GM10847 (cell line): ENCODE results near the gene SCAP.

ENCODE experiments used
- POLR2A ChIP-seq: IDR thresholded peaks from 2 replicates; pipeline ENCODE4 v1.6.1; 2011; ENCODE audit not compliant: insufficient read length; ENCODE audit errors: extremely low read depth

SCAP gene

DNA sequence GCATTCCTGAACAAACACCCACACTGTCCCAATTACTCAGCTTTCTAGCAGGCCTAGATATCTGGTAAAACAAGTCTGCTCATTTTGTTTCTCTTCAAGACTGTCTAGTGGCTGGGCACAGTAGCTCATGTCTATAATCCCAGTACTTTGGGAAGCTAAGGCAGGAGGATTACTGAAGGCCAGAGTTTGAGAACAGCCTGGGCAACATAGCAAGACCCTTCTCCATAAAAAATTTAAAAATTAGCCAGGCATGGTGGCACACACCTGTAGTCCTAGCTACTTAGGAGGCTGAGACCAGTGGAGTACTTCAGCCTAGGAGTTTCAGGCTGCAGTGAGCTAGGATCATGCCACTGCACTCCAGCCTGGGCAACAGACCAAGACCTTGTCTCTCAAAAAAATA, 101.2 kb downstream of the SCAP start:
- TF ChIP-seq POLR2A = no peak

DNA sequence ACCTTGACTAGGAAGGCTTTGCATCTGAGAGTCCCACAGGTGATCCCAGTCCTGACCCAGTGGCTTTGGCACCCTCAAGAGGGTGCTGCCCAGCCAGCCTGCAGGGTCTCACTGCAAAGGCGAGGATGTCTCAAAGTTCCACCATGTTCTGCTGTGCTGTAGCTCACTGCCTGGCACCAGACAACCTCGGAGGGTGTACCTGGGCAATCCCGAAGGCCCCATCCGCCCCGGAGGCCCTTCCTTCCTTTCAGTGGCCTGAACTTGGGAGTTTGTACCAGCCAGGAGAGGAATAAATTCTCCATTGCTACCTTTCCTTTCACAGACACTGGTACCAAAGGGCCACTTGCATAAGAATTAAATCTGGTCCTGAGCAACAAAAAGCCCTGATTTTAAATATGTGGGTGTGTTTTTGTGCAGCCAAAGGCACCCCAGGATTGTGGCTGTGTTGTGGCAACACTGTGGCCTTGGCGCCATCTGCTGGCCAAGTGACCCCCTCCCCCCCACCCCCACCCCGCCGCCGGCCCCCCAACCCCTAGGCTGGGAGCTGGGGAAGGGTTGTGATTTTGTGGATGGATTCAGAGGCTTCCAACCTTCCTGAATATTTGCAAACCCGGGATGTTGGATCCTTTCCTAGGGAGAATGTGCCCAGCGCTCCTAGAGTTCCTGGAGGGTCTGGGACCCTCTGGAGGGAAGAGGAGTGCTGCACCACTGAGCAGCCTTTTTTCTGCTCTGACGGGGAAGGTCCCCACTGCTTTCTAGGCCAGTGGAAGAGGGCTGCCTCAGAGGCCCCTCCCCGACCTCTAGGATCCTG, 104.6 kb downstream of the SCAP start:
- no peak for TF ChIP-seq POLR2A

DNA sequence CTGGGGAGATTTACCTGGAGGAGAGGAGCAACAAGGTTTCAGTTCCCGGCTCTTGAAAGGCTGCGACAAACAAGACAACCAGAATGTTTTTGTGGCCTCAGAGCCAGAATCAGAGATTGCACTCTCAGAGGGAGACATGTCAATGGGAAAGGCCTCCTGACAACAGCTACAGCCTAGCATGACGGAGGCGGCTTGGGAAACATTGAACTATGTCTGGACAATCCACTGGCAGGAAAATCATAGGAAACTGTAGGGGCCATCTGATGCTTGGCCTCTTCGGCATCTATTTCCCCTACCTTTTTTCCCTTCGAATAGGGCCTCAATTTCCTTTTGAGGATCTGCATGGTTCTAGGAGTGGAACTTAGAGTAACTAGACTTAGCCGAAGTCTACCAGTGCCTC, 108.1 kb downstream of the SCAP start:
- TF ChIP-seq POLR2A = no peak

GRCh38 chr3:47366833-47367232, 108.9 kb downstream of the SCAP start:
- no peak for TF ChIP-seq POLR2A

GRCh38 chr3:47365213-47366153, 110.3 kb downstream of the SCAP start:
- TF ChIP-seq POLR2A = no peak
